SK-N-SH treated with all-trans-retinoic acid at 6 μM for 48 hours (cell line): ENCODE measurements around the gene NUDT15.

Experiments used
- ATAC-seq: fragments of 200-7000 bp; cut with Tn5 transposase; 3 replicates; pipeline ENCODE4 v1.9.1; 2020; ENCODE audit warnings: mild to moderate bottlenecking, moderate library complexity
- BACH2 ChIP-seq: fragments of 250-450 bp; sonication (Bioruptor Pico); IDR thresholded peaks from 2 replicates; pipeline ENCODE4 v1.9.0; 2021; ENCODE audit warnings: mild to moderate bottlenecking, borderline replicate concordance
- CREB5 ChIP-seq: fragments of 250-450 bp; sonication (Bioruptor Pico); IDR thresholded peaks from 2 replicates; pipeline ENCODE4 v1.5.1; 2020; ENCODE audit warnings: low read depth, mild to moderate bottlenecking, moderate library complexity
- CSDC2 ChIP-seq: fragments of 250-450 bp; sonication (Bioruptor Pico); IDR thresholded peaks from 2 replicates; pipeline ENCODE4 v1.5.0; 2020; ENCODE audit warnings: mild to moderate bottlenecking, moderate library complexity
- CSRNP3 ChIP-seq: fragments of 250-450 bp; sonication (Bioruptor Pico); IDR thresholded peaks from 2 replicates; pipeline ENCODE4 v1.5.1; 2021; ENCODE audit warnings: mild to moderate bottlenecking, moderate library complexity
- ESRRG ChIP-seq: fragments of 250-450 bp; sonication (Bioruptor Pico); IDR thresholded peaks from 2 replicates; pipeline ENCODE4 v1.6.1; 2021; ENCODE audit warnings: mild to moderate bottlenecking
- GLIS3 ChIP-seq: fragments of 250-450 bp; sonication (Bioruptor Pico); IDR thresholded peaks from 2 replicates; pipeline ENCODE4 v1.5.0; 2020; ENCODE audit warnings: mild to moderate bottlenecking, moderate library complexity
- ISL1 ChIP-seq: fragments of 250-450 bp; sonication (Bioruptor Pico); IDR thresholded peaks from 2 replicates; pipeline ENCODE4 v2.1.2; 2022; ENCODE audit warnings: mild to moderate bottlenecking, moderate library complexity
- OSR1 ChIP-seq: fragments of 250-450 bp; sonication (Bioruptor Pico); IDR thresholded peaks from 2 replicates; pipeline ENCODE4 v1.8.0; 2022; ENCODE audit warnings: moderate library complexity, mild to moderate bottlenecking, inconsistent platforms
- PATZ1 ChIP-seq: fragments of 250-450 bp; sonication (Bioruptor Pico); IDR thresholded peaks from 2 replicates; pipeline ENCODE4 v1.8.0; 2020; ENCODE audit warnings: mild to moderate bottlenecking, moderate library complexity, borderline replicate concordance
- POU6F1 ChIP-seq: fragments of 250-450 bp; sonication (Bioruptor Pico); IDR thresholded peaks from 2 replicates; pipeline ENCODE4 v1.8.0; 2021; ENCODE audit warnings: low read depth, mild to moderate bottlenecking, moderate library complexity, borderline replicate concordance
- PPARA ChIP-seq: fragments of 250-450 bp; sonication (Bioruptor Pico); IDR thresholded peaks from 2 replicates; pipeline ENCODE4 v1.5.0; 2020; ENCODE audit warnings: mild to moderate bottlenecking, borderline replicate concordance
- SNAI2 ChIP-seq: fragments of 250-450 bp; sonication (Bioruptor Pico); IDR thresholded peaks from 2 replicates; pipeline ENCODE4 v1.5.0; 2020; ENCODE audit warnings: mild to moderate bottlenecking, moderate library complexity
- TCF4 ChIP-seq: fragments of 250-450 bp; sonication (Bioruptor Pico); IDR thresholded peaks from 2 replicates; pipeline ENCODE4 v1.8.0; 2021; ENCODE audit warnings: mild to moderate bottlenecking, moderate library complexity, borderline replicate concordance
- TOX ChIP-seq: fragments of 250-450 bp; sonication (Bioruptor Pico); IDR thresholded peaks from 2 replicates; pipeline ENCODE4 v1.8.0; 2021; ENCODE audit warnings: mild to moderate bottlenecking, moderate library complexity, borderline replicate concordance
- TSHZ2 ChIP-seq: fragments of 250-450 bp; sonication (Bioruptor Pico); IDR thresholded peaks from 2 replicates; pipeline ENCODE4 v1.5.0; 2020; ENCODE audit warnings: mild to moderate bottlenecking, moderate library complexity
- ZC3H10 ChIP-seq: fragments of 250-450 bp; sonication (Bioruptor Pico); IDR thresholded peaks from 2 replicates; pipeline ENCODE4 v1.5.1; 2021; ENCODE audit warnings: mild to moderate bottlenecking, moderate library complexity
- ZFP3 ChIP-seq: fragments of 250-450 bp; sonication (Bioruptor Pico); IDR thresholded peaks from 2 replicates; pipeline ENCODE4 v1.5.0; 2020; ENCODE audit warnings: mild to moderate bottlenecking, moderate library complexity
- ZFP30 ChIP-seq: fragments of 450-650 bp; formaldehyde crosslinking; IDR thresholded peaks from 2 replicates; pipeline ENCODE4 v1.5.0; 2022; ENCODE audit warnings: mild to moderate bottlenecking, moderate library complexity
- ZNF70 ChIP-seq: fragments of 450-650 bp; formaldehyde crosslinking; IDR thresholded peaks from 2 replicates; pipeline ENCODE4 v1.5.0; 2020; ENCODE audit warnings: mild to moderate bottlenecking, moderate library complexity
- ZNF8 ChIP-seq: fragments of 450-650 bp; formaldehyde crosslinking; IDR thresholded peaks from 2 replicates; pipeline ENCODE4 v1.5.0; 2020; ENCODE audit warnings: mild to moderate bottlenecking, moderate library complexity

NUDT15 gene

GRCh38 chr13:48028066-48028465, 9.5 kb upstream of the NUDT15 start:
- ATAC-seq, result no peak
- no peak for TF ChIP-seq ISL1 (CRISPR knock-in tag)
- TF ChIP-seq ZFP3 (CRISPR knock-in tag), result no peak
- no peak for TF ChIP-seq ZFP30 (CRISPR knock-in tag)
- no peak for TF ChIP-seq POU6F1 (CRISPR knock-in tag)
- TF ChIP-seq OSR1 (CRISPR knock-in tag), result no peak
- TF ChIP-seq ZNF70 (CRISPR knock-in tag), result no peak
- no peak for TF ChIP-seq CSRNP3 (CRISPR knock-in tag)
- no peak for TF ChIP-seq PATZ1 (CRISPR knock-in tag)
- no peak for TF ChIP-seq ZNF8 (CRISPR knock-in tag)
- TF ChIP-seq, all 23 proteins: peak for 0

- TF ChIP-seq CREB5 (CRISPR knock-in tag), result no peak
- TF ChIP-seq ISL1 (CRISPR knock-in tag), result no peak
- no peak for TF ChIP-seq ZFP3 (CRISPR knock-in tag)
- no peak for TF ChIP-seq ZFP30 (CRISPR knock-in tag)
- TF ChIP-seq ZC3H10 (CRISPR knock-in tag), result no peak
- no peak for TF ChIP-seq CSRNP3 (CRISPR knock-in tag)
- no peak for TF ChIP-seq OSR1 (CRISPR knock-in tag)
- no peak for TF ChIP-seq PPARA (CRISPR knock-in tag)
- no peak for TF ChIP-seq SNAI2 (CRISPR knock-in tag)
- no peak for TF ChIP-seq TCF4 (CRISPR knock-in tag)
- no peak for TF ChIP-seq CSDC2 (CRISPR knock-in tag)
- TF ChIP-seq TSHZ2 (CRISPR knock-in tag), result no peak
- TF ChIP-seq ZNF8 (CRISPR knock-in tag), result no peak
- no peak for TF ChIP-seq TOX
- no peak for TF ChIP-seq ESRRG (CRISPR knock-in tag)
- TF ChIP-seq GLIS3 (CRISPR knock-in tag), result no peak
- TF ChIP-seq BACH2 (CRISPR knock-in tag), result no peak
- no peak for TF ChIP-seq PATZ1 (CRISPR knock-in tag)
Measured at GRCh38 chr13:48029859-48030258, 7.7 kb upstream of the NUDT15 start.

More at GRCh38 chr13:48029859-48030258, 7.7 kb upstream of the NUDT15 start:
- ATAC-seq, result no peak
